Common myeloid progenitor, CD34-positive (primary cell): ENCODE measurements around the gene USP32.

Experiments
- CTCF ChIA-PET: fragments of 350-600 bp; sonication (Branson Sonifier 250); formaldehyde crosslinking; loops from one replicate; lab custom pipeline; 2021; ENCODE audit warnings: antibody characterized with exemption; lab: Charles Lee
- POLR2A ChIA-PET: fragments of 350-600 bp; sonication (Branson Sonifier 250); formaldehyde crosslinking; loops from one replicate; lab custom pipeline; 2021; ENCODE audit warnings: antibody characterized with exemption; lab: Charles Lee
- DNase-seq, 3 donors: peaks; one replicate each; pipeline versions ENCODE4 v3.0.0 to v3.0.0-alpha.2; 2013
- H3K27ac ChIP-seq, 2 experiments: 1 replicate in 1 of 2; 2 replicates in 1 of 2; pipeline ENCODE4 v1.7.0; 2013; ENCODE audit warnings: inconsistent platforms in 2 of 2, low read length in 2 of 2, mild to moderate bottlenecking in 2 of 2, low read depth in 1 of 2, moderate library complexity in 1 of 2; ENCODE audit not compliant: severe bottlenecking in 2 of 2, insufficient read depth in 1 of 2, poor library complexity in 1 of 2
- H3K27me3 ChIP-seq, 5 experiments: replicated peaks in 2 of 5; 1 replicate in 3 of 5; 2 replicates in 2 of 5; pipeline versions ENCODE4 v1.6.1 to v1.7.0; 2013; ENCODE audit warnings: low read length in 4 of 5, mild to moderate bottlenecking in 2 of 5, moderate library complexity in 2 of 5, inconsistent platforms in 1 of 5; ENCODE audit not compliant: insufficient read depth in 5 of 5, control insufficient read depth in 4 of 5
- H3K36me3 ChIP-seq, 4 experiments: 1 replicate in 2 of 4; 2 replicates in 2 of 4; pipeline versions ENCODE4 v1.6.1 to v1.7.0; 2013; ENCODE audit warnings: low read length in 3 of 4, control low read depth in 1 of 4, mild to moderate bottlenecking in 1 of 4; ENCODE audit not compliant: control insufficient read depth in 4 of 4, insufficient read depth in 4 of 4
- H3K4me1 ChIP-seq, 4 experiments: 1 replicate in 3 of 4; 2 replicates in 1 of 4; pipeline versions ENCODE4 v1.6.1 to v1.7.1; 2013; ENCODE audit warnings: low read length in 3 of 4, mild to moderate bottlenecking in 3 of 4, control low read depth in 1 of 4, inconsistent platforms in 1 of 4, moderate library complexity in 1 of 4; ENCODE audit not compliant: control insufficient read depth in 4 of 4, insufficient read depth in 4 of 4; ENCODE audit errors: control extremely low read depth in 1 of 4
- H3K4me3 ChIP-seq, 7 experiments: 1 replicate in 4 of 7; 2 replicates in 3 of 7; pipeline versions ENCODE4 v1.5.1 to v1.7.0; 2013; ENCODE audit warnings: mild to moderate bottlenecking in 7 of 7, low read length in 6 of 7, moderate library complexity in 6 of 7, inconsistent platforms in 2 of 7, low read depth in 2 of 7, control low read depth in 1 of 7; ENCODE audit not compliant: insufficient read depth in 4 of 7, control insufficient read depth in 1 of 7; ENCODE audit errors: extremely low read depth in 1 of 7
- H3K9me3 ChIP-seq, 5 experiments: 1 replicate in 4 of 5; 2 replicates in 1 of 5; pipeline versions ENCODE4 v1.6.1 to v1.7.1; 2013; ENCODE audit warnings: low read length in 4 of 5, mild to moderate bottlenecking in 2 of 5, inconsistent platforms in 1 of 5, low read depth in 1 of 5, moderate library complexity in 1 of 5; ENCODE audit not compliant: control insufficient read depth in 4 of 5, insufficient read depth in 2 of 5; ENCODE audit errors: control extremely low read depth in 1 of 5
- WGBS: methylation state at CpG from one replicate; pipeline ENCODE4 v1.1.5; 2013; ENCODE audit not compliant: insufficient coverage; 5-methylcytosine and 5-hydroxymethylcytosine counted together

The USP32 gene

GRCh38 chr17:60256174-60256573 lies 135.8 kb downstream of the USP32 start:
- no peak overlapping the region for H3K27ac ChIP-seq
- POLR2A ChIA-PET, result no interaction called here
- H3K36me3 ChIP-seq, result peaks cover 3 to 28% (median 22%) of the 10 kb centered on the region in 4 experiments
- no peak overlapping the region for H3K4me3 ChIP-seq
- H3K27me3 ChIP-seq, result no peaks in the 10 kb centered on the region
- CTCF ChIA-PET, result no interaction called here
- no peaks in the 10 kb centered on the region for H3K4me1 ChIP-seq
- no peak for DNase-seq
- no peaks in the 10 kb centered on the region for H3K9me3 ChIP-seq

- no peaks in the 10 kb centered on the region for H3K27me3 ChIP-seq
- H3K4me3 ChIP-seq, result no peak overlapping the region
- no CpG with 5 or more reads among the region's 2 CpGs for WGBS
- POLR2A ChIA-PET, result no interaction called here
- no peak for DNase-seq
- peaks cover 5 to 41% (median 22%) of the 10 kb centered on the region in 4 experiments for H3K36me3 ChIP-seq
- H3K4me1 ChIP-seq, result peaks cover 0 to 6% (median 0%) of the 10 kb centered on the region in 4 experiments
- CTCF ChIA-PET, result interaction anchor here (1.0 kb wide), 1 partner anchor 10 kb away, joined by 3 read pairs; no protein-coding TSS in a partner anchor
- H3K9me3 ChIP-seq, result no peaks in the 10 kb centered on the region
- no peak overlapping the region for H3K27ac ChIP-seq
These were observed 138.9 kb downstream of the USP32 start for GRCh38 chr17:60253048-60253447.

- CTCF ChIA-PET, result interaction anchor here (1.0 to 1.4 kb wide), 2 partner anchors 11 to 22 kb away, joined by 3 to 4 read pairs; no protein-coding TSS in a partner anchor
- POLR2A ChIA-PET, result no interaction called here
- Histone ChIP-seq H3K36me3 (peaks cover 6 to 36% (median 21%) of the 10 kb centered on the region in 4 experiments), H3K27me3 (no peaks in the 10 kb centered on the region), H3K4me3 (no peak overlapping the region), H3K4me1 (peaks cover 0 to 6% (median 0%) of the 10 kb centered on the region in 4 experiments), H3K27ac (no peak overlapping the region), H3K9me3 (no peaks in the 10 kb centered on the region)
- WGBS, result no CpG with 5 or more reads among the region's 1 CpG
- DNase-seq, result no peak
These were observed 139.5 kb downstream of the USP32 start for GRCh38 chr17:60252459-60252858.

- ChIA-PET POLR2A (interaction anchor here (0.6 kb wide), 1 partner anchor 29 kb away, joined by 5 read pairs; no protein-coding TSS in a partner anchor), CTCF (interaction anchor here (1.1 kb wide), 1 partner anchor 19 kb away, joined by 3 read pairs; no protein-coding TSS in a partner anchor)
- Histone ChIP-seq H3K9me3 (no peaks in the 10 kb centered on the region), H3K27ac (no peak overlapping the region), H3K36me3 (peaks cover 6 to 29% (median 11%) of the 10 kb centered on the region in 4 experiments), H3K4me3 (no peak overlapping the region), H3K27me3 (no peaks in the 10 kb centered on the region), H3K4me1 (peaks cover 0 to 6% (median 0%) of the 10 kb centered on the region in 4 experiments)
- DNase-seq, result no peak
These were observed 142.6 kb downstream of the USP32 start for GRCh38 chr17:60249290-60249826.

GRCh38 chr17:60248618-60249289 lies 143.2 kb downstream of the USP32 start:
- Histone ChIP-seq H3K4me3 (no peak overlapping the region), H3K9me3 (no peaks in the 10 kb centered on the region), H3K27me3 (no peaks in the 10 kb centered on the region), H3K4me1 (peaks cover 0 to 6% (median 0%) of the 10 kb centered on the region in 4 experiments), H3K27ac (no peak overlapping the region), H3K36me3 (peaks cover 6 to 28% (median 8%) of the 10 kb centered on the region in 4 experiments)
- WGBS, result no CpG with 5 or more reads among the region's 5 CpGs
- POLR2A ChIA-PET, result interaction anchor here (0.6 kb wide), 1 partner anchor 29 kb away, joined by 5 read pairs; no protein-coding TSS in a partner anchor
- CTCF ChIA-PET, result interaction anchor here (1.1 kb wide), 1 partner anchor 18 kb away, joined by 3 read pairs; no protein-coding TSS in a partner anchor
- DNase-seq, result no peak

GRCh38 chr17:60247836-60248461 lies 144.0 kb downstream of the USP32 start:
- no peak overlapping the region for H3K4me3 ChIP-seq
- DNase-seq, result no peak
- POLR2A ChIA-PET, result no interaction called here
- no peaks in the 10 kb centered on the region for H3K27me3 ChIP-seq
- 100% methylated on average over 4 of the region's 7 CpGs for WGBS
- peaks cover 0 to 6% (median 0%) of the 10 kb centered on the region in 4 experiments for H3K4me1 ChIP-seq
- H3K27ac ChIP-seq, result no peak overlapping the region
- CTCF ChIA-PET, result no interaction called here
- no peaks in the 10 kb centered on the region for H3K9me3 ChIP-seq
- peaks cover 6 to 28% (median 8%) of the 10 kb centered on the region in 4 experiments for H3K36me3 ChIP-seq
